ENCODE results near the gene CHRNA4. TPM values are rescaled to one million over a fixed set of nuclear protein-coding genes. Genes with fewer than 3 reads are reported as not detected.

CHRNA4 gene
- total RNA-seq, 1 donor from 2014 or later = not detected

GRCh38 chr20:63305393-63305792 is 55.8 kb downstream of the CHRNA4 start:
- H3K4me3 ChIP-seq (ENCODE audit: low read depth, low read length) = no peak overlapping the region
- no peak for DNase-seq (ENCODE audit: low read depth)
- no peak for TF ChIP-seq CTCF (conservative IDR thresholded peaks at IDR 0.05; ENCODE audit: low read depth, low read length)

GRCh38 chr20:63303095-63303666 is 58.0 kb downstream of the CHRNA4 start:
- no peak for DNase-seq (ENCODE audit: low read depth)
- H3K4me3 ChIP-seq (ENCODE audit: low read depth, low read length) = no peak overlapping the region
- no peak for TF ChIP-seq CTCF (conservative IDR thresholded peaks at IDR 0.05; ENCODE audit: low read depth, low read length)

- H3K4me3 ChIP-seq (ENCODE audit: low read depth, low read length) = no peak overlapping the region
- TF ChIP-seq CTCF (conservative IDR thresholded peaks at IDR 0.05; ENCODE audit: low read depth, low read length) = no peak
- DNase-seq (ENCODE audit: low read depth) = no peak
Measured at GRCh38 chr20:63301671-63302070, 59.5 kb downstream of the CHRNA4 start.

GRCh38 chr20:63298731-63299312 is 62.3 kb downstream of the CHRNA4 start:
- TF ChIP-seq CTCF (conservative IDR thresholded peaks at IDR 0.05; ENCODE audit: low read depth, low read length) = no peak
- DNase-seq (ENCODE audit: low read depth) = no peak
- H3K4me3 ChIP-seq (ENCODE audit: low read depth, low read length) = no peak overlapping the region

GRCh38 chr20:63297796-63298572 is 63.2 kb downstream of the CHRNA4 start:
- DNase-seq (ENCODE audit: low read depth) = no peak
- TF ChIP-seq CTCF (conservative IDR thresholded peaks at IDR 0.05; ENCODE audit: low read depth, low read length) = no peak
- H3K4me3 ChIP-seq (ENCODE audit: low read depth, low read length) = no peak overlapping the region

GRCh38 chr20:63297371-63297781 is 63.8 kb downstream of the CHRNA4 start:
- no peak for TF ChIP-seq CTCF (conservative IDR thresholded peaks at IDR 0.05; ENCODE audit: low read depth, low read length)
- no peak for DNase-seq (ENCODE audit: low read depth)

More at GRCh38 chr20:63297371-63297781, 63.8 kb downstream of the CHRNA4 start:
- no peak overlapping the region for H3K4me3 ChIP-seq (ENCODE audit: low read depth, low read length)
